ENCODE results near the gene GRIN1. TPM values are rescaled to one million over a fixed set of nuclear protein-coding genes. Genes with fewer than 3 reads are reported as not detected.

Gene GRIN1
- total and polyA plus RNA-seq, 2 of the 13 experiments (the other 11 are each of a cell fraction or from before 2014, with no cell fraction given), result 0.13 TPM; not detected in 1

DNA sequence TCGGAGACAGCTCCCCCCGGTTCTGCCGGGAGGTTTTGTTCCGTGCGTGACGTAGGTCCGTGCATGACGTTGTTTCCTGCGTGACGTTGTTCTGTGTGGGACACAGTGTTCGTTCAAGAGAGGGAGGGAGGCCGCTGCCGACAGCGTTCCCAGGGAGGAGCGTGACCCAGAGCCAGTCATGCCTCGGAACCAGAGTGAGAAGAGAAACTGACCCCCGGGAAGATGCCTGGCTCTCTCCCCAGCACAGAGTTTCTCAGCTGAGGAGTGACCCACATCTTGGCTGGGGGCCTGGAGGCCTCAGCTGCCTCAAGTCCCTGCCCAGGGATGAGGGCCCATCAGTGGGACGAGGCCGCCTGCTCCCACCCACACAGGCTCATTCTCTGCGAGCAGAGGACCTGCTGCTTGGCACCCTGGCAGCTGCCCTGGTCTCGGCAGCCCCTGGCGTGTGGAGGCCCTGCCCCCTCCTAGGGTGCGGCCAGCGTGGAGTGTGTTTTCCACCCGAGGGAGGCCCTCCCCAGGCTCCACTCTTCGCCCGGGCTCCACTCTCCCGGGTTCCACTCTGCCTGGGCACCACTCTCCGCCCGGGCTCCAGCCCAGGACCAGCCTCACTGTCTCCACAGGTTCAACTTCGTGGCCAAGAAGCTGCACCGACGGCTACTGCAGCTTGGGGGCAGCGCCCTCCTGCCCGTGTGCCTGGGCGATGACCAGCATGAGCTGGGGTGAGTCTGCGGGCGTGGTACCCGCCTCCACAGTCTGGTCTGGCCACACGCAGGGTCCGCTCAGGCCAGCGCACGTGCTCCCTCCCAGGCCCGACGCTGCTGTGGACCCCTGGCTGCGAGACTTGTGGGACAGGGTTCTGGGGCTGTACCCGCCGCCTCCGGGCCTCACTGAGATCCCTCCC lies 74.5 kb downstream of the GRIN1 start:
- in situ Hi-C loops (cut with HindIII; ENCODE audit: extremely low pct_ligation_motif_present, low pct_unique_long_range_greater_than_20kb) (no loop called here), intact Hi-C loops (cut with micrococcal nuclease; ENCODE audit: unreplicated experiment) (no loop called here)
- CTCF ChIA-PET (ENCODE audit: low intra/inter-chr PET ratio, low total read pairs), result no interaction called here
- no peak overlapping the region for H3K4me3 ChIP-seq (replicated peaks in 1 of 3; ENCODE audit: insufficient read depth in 1 of 3, low read depth in 2 of 3, low read length in 3 of 3)
- no TSS peak for BruUV-seq (replicated peaks)
- H3K4me2 ChIP-seq (ENCODE audit: low read depth, low read length), result no peak overlapping the region
- ATAC-seq (no peak), DNase-seq (ENCODE audit: low spot score) (no peak), FAIRE-seq (no peak)
- peaks cover 16% of the 10 kb centered on the region for H3K4me1 ChIP-seq (ENCODE audit: insufficient read depth, low read length)
- H2AFZ ChIP-seq (ENCODE audit: low read length), result no peak overlapping the region
- POLR2A ChIA-PET, result no interaction called here
- H3K36me3 ChIP-seq (replicated peaks in 1 of 2; ENCODE audit: control insufficient read depth in 1 of 2, insufficient read depth in 2 of 2, low read length in 2 of 2), result no peaks in the 10 kb centered on the region; a peak in 1 of 5 replicates
- H3K9ac ChIP-seq (ENCODE audit: insufficient read depth, low read depth, low read length), result no peak overlapping the region
- no peak overlapping the region for H3K27ac ChIP-seq (ENCODE audit: extremely low read length, insufficient read depth, low read length)
- TF ChIP-seq, protein P1, sequence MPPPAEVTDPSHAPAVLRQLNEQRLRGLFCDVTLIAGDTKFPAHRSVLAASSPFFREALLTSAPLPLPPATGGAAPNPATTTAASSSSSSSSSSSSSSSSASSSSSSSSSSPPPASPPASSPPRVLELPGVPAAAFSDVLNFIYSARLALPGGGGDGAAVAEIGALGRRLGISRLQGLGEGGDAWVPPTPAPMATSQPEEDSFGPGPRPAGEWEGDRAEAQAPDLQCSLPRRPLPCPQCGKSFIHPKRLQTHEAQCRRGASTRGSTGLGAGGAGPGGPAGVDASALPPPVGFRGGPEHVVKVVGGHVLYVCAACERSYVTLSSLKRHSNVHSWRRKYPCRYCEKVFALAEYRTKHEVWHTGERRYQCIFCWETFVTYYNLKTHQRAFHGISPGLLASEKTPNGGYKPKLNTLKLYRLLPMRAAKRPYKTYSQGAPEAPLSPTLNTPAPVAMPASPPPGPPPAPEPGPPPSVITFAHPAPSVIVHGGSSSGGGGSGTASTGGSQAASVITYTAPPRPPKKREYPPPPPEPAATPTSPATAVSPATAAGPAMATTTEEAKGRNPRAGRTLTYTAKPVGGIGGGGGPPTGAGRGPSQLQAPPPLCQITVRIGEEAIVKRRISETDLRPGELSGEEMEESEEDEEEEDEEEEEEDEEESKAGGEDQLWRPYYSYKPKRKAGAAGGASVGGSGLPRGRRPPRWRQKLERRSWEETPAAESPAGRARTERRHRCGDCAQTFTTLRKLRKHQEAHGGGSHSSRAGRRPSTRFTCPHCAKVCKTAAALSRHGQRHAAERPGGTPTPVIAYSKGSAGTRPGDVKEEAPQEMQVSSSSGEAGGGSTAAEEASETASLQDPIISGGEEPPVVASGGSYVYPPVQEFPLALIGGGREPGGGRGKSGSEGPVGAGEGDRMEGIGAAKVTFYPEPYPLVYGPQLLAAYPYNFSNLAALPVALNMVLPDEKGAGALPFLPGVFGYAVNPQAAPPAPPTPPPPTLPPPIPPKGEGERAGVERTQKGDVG (CRISPR knock-in tag; IDR thresholded peaks at IDR 0.05; ENCODE audit: borderline replicate concordance), result 0 out of 2 replicates have a peak, but pooled peaks have one; percentile 49
- TF ChIP-seq ZNF839 (CRISPR knock-in tag; IDR thresholded peaks at IDR 0.05; ENCODE audit: borderline replicate concordance) (0 out of 2 replicates have a peak, but pooled peaks have one; percentile 59), ZFP36L2 (CRISPR knock-in tag; IDR thresholded peaks at IDR 0.05) (no peak), TBL1XR1 (IDR thresholded peaks at IDR 0.05; ENCODE audit: borderline replicate concordance, low read length, partially characterized antibody) (no peak), ZNF883 (CRISPR knock-in tag; IDR thresholded peaks at IDR 0.05; ENCODE audit: not compliant biosample characterization) (no peak), ZNF713 (CRISPR knock-in tag; IDR thresholded peaks at IDR 0.05) (no peak), HNRNPL (IDR thresholded peaks at IDR 0.05; ENCODE audit: low read depth, low read length) (0 out of 2 replicates have a peak, but pooled peaks have one; percentile 61), RAD21 (CRISPR knock-in tag; IDR thresholded peaks at IDR 0.05) (peak; percentile 56; the same call in 1 of the 2 replicates), RFX3 (CRISPR knock-in tag; IDR thresholded peaks at IDR 0.05) (no peak), STAG1 (CRISPR knock-in tag; IDR thresholded peaks at IDR 0.05) (peak; percentile 57)
- TF ChIP-seq, protein P2, sequence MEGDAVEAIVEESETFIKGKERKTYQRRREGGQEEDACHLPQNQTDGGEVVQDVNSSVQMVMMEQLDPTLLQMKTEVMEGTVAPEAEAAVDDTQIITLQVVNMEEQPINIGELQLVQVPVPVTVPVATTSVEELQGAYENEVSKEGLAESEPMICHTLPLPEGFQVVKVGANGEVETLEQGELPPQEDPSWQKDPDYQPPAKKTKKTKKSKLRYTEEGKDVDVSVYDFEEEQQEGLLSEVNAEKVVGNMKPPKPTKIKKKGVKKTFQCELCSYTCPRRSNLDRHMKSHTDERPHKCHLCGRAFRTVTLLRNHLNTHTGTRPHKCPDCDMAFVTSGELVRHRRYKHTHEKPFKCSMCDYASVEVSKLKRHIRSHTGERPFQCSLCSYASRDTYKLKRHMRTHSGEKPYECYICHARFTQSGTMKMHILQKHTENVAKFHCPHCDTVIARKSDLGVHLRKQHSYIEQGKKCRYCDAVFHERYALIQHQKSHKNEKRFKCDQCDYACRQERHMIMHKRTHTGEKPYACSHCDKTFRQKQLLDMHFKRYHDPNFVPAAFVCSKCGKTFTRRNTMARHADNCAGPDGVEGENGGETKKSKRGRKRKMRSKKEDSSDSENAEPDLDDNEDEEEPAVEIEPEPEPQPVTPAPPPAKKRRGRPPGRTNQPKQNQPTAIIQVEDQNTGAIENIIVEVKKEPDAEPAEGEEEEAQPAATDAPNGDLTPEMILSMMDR (CRISPR knock-in tag; IDR thresholded peaks at IDR 0.05), result peak; percentile 60
- TF ChIP-seq, protein P3, sequence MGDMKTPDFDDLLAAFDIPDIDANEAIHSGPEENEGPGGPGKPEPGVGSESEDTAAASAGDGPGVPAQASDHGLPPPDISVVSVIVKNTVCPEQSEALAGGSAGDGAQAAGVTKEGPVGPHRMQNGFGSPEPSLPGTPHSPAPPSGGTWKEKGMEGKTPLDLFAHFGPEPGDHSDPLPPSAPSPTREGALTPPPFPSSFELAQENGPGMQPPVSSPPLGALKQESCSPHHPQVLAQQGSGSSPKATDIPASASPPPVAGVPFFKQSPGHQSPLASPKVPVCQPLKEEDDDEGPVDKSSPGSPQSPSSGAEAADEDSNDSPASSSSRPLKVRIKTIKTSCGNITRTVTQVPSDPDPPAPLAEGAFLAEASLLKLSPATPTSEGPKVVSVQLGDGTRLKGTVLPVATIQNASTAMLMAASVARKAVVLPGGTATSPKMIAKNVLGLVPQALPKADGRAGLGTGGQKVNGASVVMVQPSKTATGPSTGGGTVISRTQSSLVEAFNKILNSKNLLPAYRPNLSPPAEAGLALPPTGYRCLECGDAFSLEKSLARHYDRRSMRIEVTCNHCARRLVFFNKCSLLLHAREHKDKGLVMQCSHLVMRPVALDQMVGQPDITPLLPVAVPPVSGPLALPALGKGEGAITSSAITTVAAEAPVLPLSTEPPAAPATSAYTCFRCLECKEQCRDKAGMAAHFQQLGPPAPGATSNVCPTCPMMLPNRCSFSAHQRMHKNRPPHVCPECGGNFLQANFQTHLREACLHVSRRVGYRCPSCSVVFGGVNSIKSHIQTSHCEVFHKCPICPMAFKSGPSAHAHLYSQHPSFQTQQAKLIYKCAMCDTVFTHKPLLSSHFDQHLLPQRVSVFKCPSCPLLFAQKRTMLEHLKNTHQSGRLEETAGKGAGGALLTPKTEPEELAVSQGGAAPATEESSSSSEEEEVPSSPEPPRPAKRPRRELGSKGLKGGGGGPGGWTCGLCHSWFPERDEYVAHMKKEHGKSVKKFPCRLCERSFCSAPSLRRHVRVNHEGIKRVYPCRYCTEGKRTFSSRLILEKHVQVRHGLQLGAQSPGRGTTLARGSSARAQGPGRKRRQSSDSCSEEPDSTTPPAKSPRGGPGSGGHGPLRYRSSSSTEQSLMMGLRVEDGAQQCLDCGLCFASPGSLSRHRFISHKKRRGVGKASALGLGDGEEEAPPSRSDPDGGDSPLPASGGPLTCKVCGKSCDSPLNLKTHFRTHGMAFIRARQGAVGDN (CRISPR knock-in tag; IDR thresholded peaks at IDR 0.05), result peak; percentile 30
- WGBS (ENCODE audit: low lambda C conversion rate), result 95% methylated on average over 28 of the region's 49 CpGs
- no peaks in the 10 kb centered on the region for H3K27me3 ChIP-seq (ENCODE audit: control insufficient read depth in 1 of 2, insufficient read depth in 2 of 2, low read length in 2 of 2)
- H3K79me2 ChIP-seq (ENCODE audit: insufficient read depth, low read length), result peaks cover under 1% of the 10 kb centered on the region
- H4K20me1 ChIP-seq (ENCODE audit: insufficient read depth, low read length), result no peaks in the 10 kb centered on the region
- no peaks in the 10 kb centered on the region for H3K9me3 ChIP-seq (ENCODE audit: low read length)

Measured in HepG2 (cell line).